ENCODE measurements around the gene HSH2D. TPM values are rescaled to one million over a fixed set of nuclear protein-coding genes. Genes with fewer than 3 reads are reported as not detected.
A peak's percentile ranks its signal among the peaks of the same experiment; 100 is the strongest.
"Not testable (repeated sequence)": the region's sequence is repeated elsewhere in the genome, so short reads cannot be mapped to it uniquely, and the experiment has no call there.

The HSH2D gene
- total RNA-seq, 2 experiments from 2014 or later = 23.6 to 26.1 TPM

GRCh38 chr19:16111160-16111908 lies 32.2 kb upstream of the HSH2D start, which contains the start of gene RAB8A:
Gene RAB8A, plus strand, starts transcription at chr19:16111889. Its CDS starts 13 bp downstream, at chr19:16111902.
- H3K27ac Mint-ChIP-seq = peak within 1 kb of the TSS; percentile 97
- H3K4me1 Mint-ChIP-seq (ENCODE audit: low read depth) = peaks cover 40% of the 10 kb centered on the region
- peak; percentile 99 for DNase-seq
- H3K27me3 Mint-ChIP-seq = no peaks in the 10 kb centered on the region
- no peaks in the 10 kb centered on the region for H3K9me3 Mint-ChIP-seq
- intact Hi-C loops (cut with micrococcal nuclease) = loop anchor here (1.0 to 10.0 kb wide), 5 partner anchors 8 to 473 kb away; partner anchors contain the start of gene FAM32A
- H3K4me3 Mint-ChIP-seq = peak within 1 kb of the TSS; percentile 98
- CTCF ChIA-PET = interaction anchor here (0.5 to 3.5 kb wide), 22 partner anchors 10 to 645 kb away, joined by 3 to 21 read pairs (median 4); partner anchors contain the start of genes FAM32A and TPM4
- POLR2A ChIA-PET = interaction anchor here (0.8 to 2.1 kb wide), 10 partner anchors 12 to 70 kb away, joined by 3 to 15 read pairs (median 4); partner anchors contain the start of gene TPM4
- H3K36me3 Mint-ChIP-seq = peaks cover 26% of the 10 kb centered on the region

DNA sequence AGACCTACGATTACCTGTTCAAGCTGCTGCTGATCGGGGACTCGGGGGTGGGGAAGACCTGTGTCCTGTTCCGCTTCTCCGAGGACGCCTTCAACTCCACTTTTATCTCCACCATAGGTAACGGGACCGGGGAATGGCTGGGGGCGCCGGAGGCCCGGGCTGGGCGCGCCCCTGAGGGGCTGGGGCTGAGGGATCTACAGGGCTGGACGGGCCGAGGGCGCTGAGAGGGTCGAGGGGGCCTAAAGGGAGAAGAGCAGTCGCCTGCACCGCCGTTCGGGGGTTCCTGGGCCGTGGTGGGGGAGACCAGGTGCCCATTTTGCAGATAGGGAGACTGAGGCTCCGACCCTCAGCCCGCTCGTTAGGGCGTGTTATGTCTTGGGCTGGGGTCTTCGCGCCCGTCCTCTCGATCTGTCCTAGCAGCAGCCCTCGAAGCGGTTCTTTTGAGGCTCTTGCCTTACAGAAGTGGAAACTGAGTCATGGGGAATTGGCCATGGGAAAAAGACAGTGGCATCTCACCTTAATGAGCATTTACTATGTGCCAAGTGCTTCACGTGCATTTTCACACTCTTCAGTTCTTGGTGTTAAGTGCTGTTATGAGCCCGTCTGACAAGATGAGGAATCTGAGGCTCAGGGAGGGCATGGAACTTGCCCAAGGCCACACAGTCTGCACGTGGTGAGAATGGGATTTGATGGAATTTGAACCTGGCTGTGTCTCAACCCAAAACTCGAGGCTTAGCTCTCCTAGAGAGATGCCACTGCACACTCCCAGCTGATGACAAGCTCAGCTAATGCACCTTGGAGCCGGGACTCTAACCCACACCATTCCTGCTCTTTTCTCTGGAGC lies 31.4 kb upstream of the HSH2D start:
- POLR2A ChIA-PET = interaction anchor here (0.9 to 2.1 kb wide), 7 partner anchors 28 to 42 kb away, joined by 3 to 15 read pairs (median 4); partner anchors contain the start of gene TPM4
- intact Hi-C loops (cut with micrococcal nuclease) = loop anchor here (1.0 to 10.0 kb wide), 5 partner anchors 7 to 472 kb away; partner anchors contain the start of gene FAM32A
- Mint-ChIP-seq H3K27ac (peak overlapping the region; percentile 97), H3K27me3 (no peaks in the 10 kb centered on the region), H3K4me1 (ENCODE audit: low read depth) (peaks cover 48% of the 10 kb centered on the region), H3K4me3 (peak overlapping the region; percentile 98), H3K9me3 (no peaks in the 10 kb centered on the region), H3K36me3 (peaks cover 26% of the 10 kb centered on the region)
- CTCF ChIA-PET = interaction anchor here (1.0 to 3.5 kb wide), 10 partner anchors 17 to 74 kb away, joined by 3 to 21 read pairs (median 6); partner anchors contain the start of genes FAM32A and TPM4
- no peak for DNase-seq

- Mint-ChIP-seq H3K4me1 (ENCODE audit: low read depth) (peaks cover 54% of the 10 kb centered on the region), H3K9me3 (no peaks in the 10 kb centered on the region), H3K27me3 (no peaks in the 10 kb centered on the region), H3K4me3 (peak overlapping the region; percentile 98), H3K36me3 (peaks cover 33% of the 10 kb centered on the region), H3K27ac (peak overlapping the region; percentile 97)
- intact Hi-C loops (cut with micrococcal nuclease) = loop anchor here (10.0 kb wide), 1 partner anchor 222 kb away; no protein-coding TSS in a partner anchor
- POLR2A ChIA-PET = interaction anchor here (0.9 to 1.1 kb wide), 2 partner anchors 35 to 42 kb away, joined by 3 read pairs; no protein-coding TSS in a partner anchor
- no peak for DNase-seq
- CTCF ChIA-PET = interaction anchor here (1.0 to 3.5 kb wide), 4 partner anchors 18 to 73 kb away, joined by 4 to 19 read pairs (median 5); partner anchors contain the start of gene FAM32A
Measured at GRCh38 chr19:16112778-16113177, 30.7 kb upstream of the HSH2D start.

GRCh38 chr19:16113727-16114126 lies 29.8 kb upstream of the HSH2D start:
- H3K27ac Mint-ChIP-seq = peak overlapping the region; percentile 71
- H3K4me1 Mint-ChIP-seq (ENCODE audit: low read depth) = peaks cover 64% of the 10 kb centered on the region
- DNase-seq = peak; percentile 31
- intact Hi-C loops (cut with micrococcal nuclease) = loop anchor here (10.0 kb wide), 1 partner anchor 221 kb away; no protein-coding TSS in a partner anchor
- H3K9me3 Mint-ChIP-seq = no peaks in the 10 kb centered on the region
- peaks cover 34% of the 10 kb centered on the region for H3K36me3 Mint-ChIP-seq
- ChIA-PET POLR2A (no interaction called here), CTCF (interaction anchor here (1.4 to 3.5 kb wide), 2 partner anchors 19 to 43 kb away, joined by 5 to 19 read pairs; no protein-coding TSS in a partner anchor)
- no peaks in the 10 kb centered on the region for H3K27me3 Mint-ChIP-seq
- peak overlapping the region; percentile 60 for H3K4me3 Mint-ChIP-seq

- Mint-ChIP-seq H3K4me1 (ENCODE audit: low read depth) (peaks cover 79% of the 10 kb centered on the region), H3K4me3 (no peak overlapping the region), H3K9me3 (no peaks in the 10 kb centered on the region), H3K27ac (peak overlapping the region; percentile 70), H3K27me3 (no peaks in the 10 kb centered on the region), H3K36me3 (peaks cover 48% of the 10 kb centered on the region)
- intact Hi-C loops (cut with micrococcal nuclease) = loop anchor here (5.0 to 10.0 kb wide), 2 partner anchors 47 to 219 kb away; no protein-coding TSS in a partner anchor
- no peak for DNase-seq
- CTCF ChIA-PET = interaction anchor here (1.8 kb wide), 1 partner anchor 74 kb away, joined by 5 read pairs; no protein-coding TSS in a partner anchor
- POLR2A ChIA-PET = interaction anchor here (0.8 to 1.0 kb wide), 3 partner anchors 13 to 36 kb away, joined by 3 to 5 read pairs (median 3); no protein-coding TSS in a partner anchor
Measured at GRCh38 chr19:16115301-16116039, 28.0 kb upstream of the HSH2D start.

DNA sequence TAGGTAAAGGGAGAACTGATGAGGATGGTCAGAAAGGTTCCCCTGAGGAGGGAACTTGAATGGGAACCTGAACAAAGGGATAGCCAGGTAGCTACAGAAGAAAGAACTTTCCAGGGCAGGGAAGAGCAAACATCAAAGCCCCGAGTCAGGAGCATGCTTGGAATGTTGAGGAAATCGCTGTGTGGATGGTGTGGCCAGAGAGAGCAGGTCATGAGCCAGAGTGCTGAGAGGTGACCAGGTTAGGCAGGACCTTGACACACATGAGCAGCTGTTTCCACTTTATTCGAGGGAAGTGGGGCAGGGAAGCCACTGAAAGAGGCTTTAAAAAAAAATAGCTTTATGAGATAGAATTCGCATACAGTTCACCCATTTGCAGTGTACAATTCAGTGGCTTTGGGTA lies 27.4 kb upstream of the HSH2D start:
- no peak for DNase-seq
- Mint-ChIP-seq H3K27ac (peak overlapping the region; percentile 60), H3K36me3 (peaks cover 50% of the 10 kb centered on the region), H3K4me1 (ENCODE audit: low read depth) (peaks cover 83% of the 10 kb centered on the region), H3K4me3 (no peak overlapping the region), H3K27me3 (no peaks in the 10 kb centered on the region), H3K9me3 (no peaks in the 10 kb centered on the region)
- POLR2A ChIA-PET = interaction anchor here (0.8 to 1.0 kb wide), 2 partner anchors 30 to 40 kb away, joined by 3 read pairs; partner anchors contain the start of gene TPM4
- intact Hi-C loops (cut with micrococcal nuclease) = loop anchor here (5.0 to 10.0 kb wide), 2 partner anchors 46 to 219 kb away; no protein-coding TSS in a partner anchor
- CTCF ChIA-PET = interaction anchor here (1.8 kb wide), 1 partner anchor 74 kb away, joined by 5 read pairs; no protein-coding TSS in a partner anchor

GRCh38 chr19:16117594-16118033 lies 25.9 kb upstream of the HSH2D start:
- no peaks in the 10 kb centered on the region for H3K27me3 Mint-ChIP-seq
- POLR2A ChIA-PET = interaction anchor here (0.9 to 2.7 kb wide), 5 partner anchors 23 to 44 kb away, joined by 3 to 12 read pairs (median 6); partner anchors contain the start of genes HSH2D and TPM4

DNA sequence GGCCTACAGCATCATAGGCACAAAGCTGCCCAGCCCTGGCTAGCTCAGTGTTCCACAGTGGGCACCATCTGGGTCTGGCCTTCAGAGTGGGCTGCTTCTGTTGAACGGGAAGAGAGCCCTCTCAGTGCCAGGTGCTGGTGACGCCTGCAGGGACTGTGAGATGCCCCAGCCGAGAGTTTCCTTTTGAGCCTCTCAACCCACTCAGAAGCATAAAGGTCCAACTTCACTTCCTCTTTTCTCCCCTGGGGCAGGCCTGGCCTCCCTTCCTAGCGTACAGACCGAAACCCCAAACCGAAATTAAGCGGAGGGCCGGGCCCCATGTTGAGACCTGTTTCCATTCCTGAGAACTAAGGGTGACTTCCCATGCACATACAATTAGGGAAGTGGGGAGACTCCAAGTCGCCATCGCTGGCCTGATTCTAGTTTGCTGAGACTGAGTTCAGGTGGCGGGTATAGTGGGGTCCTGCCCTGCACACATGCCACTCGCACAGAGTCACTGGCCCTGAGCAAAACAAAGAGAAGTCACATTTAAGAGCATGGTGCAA lies 24.9 kb upstream of the HSH2D start:
- Mint-ChIP-seq H3K27me3 (no peaks in the 10 kb centered on the region), H3K9me3 (no peaks in the 10 kb centered on the region), H3K4me3 (peak overlapping the region; percentile 55), H3K36me3 (peaks cover 57% of the 10 kb centered on the region), H3K27ac (peak overlapping the region; percentile 97), H3K4me1 (ENCODE audit: low read depth) (peaks cover 79% of the 10 kb centered on the region)
- intact Hi-C loops (cut with micrococcal nuclease) = loop anchor here (1.0 to 10.0 kb wide), 8 partner anchors 7 to 216 kb away; partner anchors contain the start of genes FAM32A and RAB8A
- ChIA-PET CTCF (interaction anchor here (0.8 to 1.6 kb wide), 6 partner anchors 25 to 77 kb away, joined by 3 to 7 read pairs (median 4); partner anchors contain the start of genes FAM32A, HSH2D and TPM4), POLR2A (interaction anchor here (0.9 to 2.7 kb wide), 6 partner anchors 24 to 48 kb away, joined by 3 to 12 read pairs (median 6); partner anchors contain the start of genes HSH2D and TPM4)
- peak; percentile 84 for DNase-seq

More at GRCh38 chr19:16117594-16118033, 25.9 kb upstream of the HSH2D start:
- intact Hi-C loops (cut with micrococcal nuclease) = loop anchor here (2.0 to 10.0 kb wide), 6 partner anchors 27 to 217 kb away; partner anchors contain the start of gene FAM32A
- Mint-ChIP-seq H3K4me1 (ENCODE audit: low read depth) (peaks cover 86% of the 10 kb centered on the region), H3K36me3 (peaks cover 57% of the 10 kb centered on the region), H3K9me3 (no peaks in the 10 kb centered on the region), H3K4me3 (peak overlapping the region; percentile 55), H3K27ac (peak overlapping the region; percentile 97)
- CTCF ChIA-PET = interaction anchor here (0.8 to 1.6 kb wide), 6 partner anchors 26 to 76 kb away, joined by 3 to 7 read pairs (median 4); partner anchors contain the start of genes FAM32A, HSH2D and TPM4
- DNase-seq = peak; percentile 29

DNA sequence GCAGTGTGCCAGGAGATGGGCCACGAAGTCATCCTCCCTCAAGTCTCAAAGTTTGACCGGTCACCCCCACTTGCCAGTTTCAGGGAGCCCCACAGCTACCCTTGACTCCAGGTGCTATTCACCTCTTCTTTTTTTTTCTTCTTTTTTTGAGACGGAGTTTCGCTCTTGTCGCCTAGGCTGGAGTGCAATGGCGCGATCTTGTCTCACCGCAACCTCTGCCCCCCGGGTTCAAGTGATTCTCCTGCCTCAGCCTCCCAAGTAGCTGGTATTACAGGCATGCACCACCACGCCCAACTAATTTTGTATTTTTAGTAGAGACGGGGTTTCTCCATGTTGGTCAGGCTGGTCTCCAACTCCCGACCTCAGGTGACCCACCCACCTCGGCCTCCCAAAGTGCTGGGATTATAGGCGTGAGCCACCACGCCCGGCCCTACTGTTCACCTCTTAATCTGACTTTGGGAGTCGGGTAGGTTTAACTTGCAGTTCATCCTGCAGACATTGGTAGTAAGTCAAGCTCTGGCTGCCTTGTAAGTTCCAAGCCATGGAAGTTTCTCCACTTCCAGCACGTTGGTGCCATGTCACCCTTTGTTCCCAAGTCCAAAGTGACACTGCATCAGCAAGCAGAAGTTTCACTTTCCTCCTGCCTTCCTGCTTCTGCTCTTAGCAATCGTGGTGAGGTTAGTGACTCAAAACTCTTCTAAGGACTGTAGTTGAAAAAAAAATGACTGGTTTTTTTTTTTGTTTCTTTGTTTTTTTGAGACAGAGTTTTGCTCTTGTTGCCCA lies 24.2 kb upstream of the HSH2D start:
- DNase-seq = peak; percentile 72
- H3K9me3 Mint-ChIP-seq, H3K27me3 Mint-ChIP-seq, CTCF ChIA-PET: not testable (repeated sequence)
- intact Hi-C loops (cut with micrococcal nuclease) = loop anchor here (1.0 to 10.0 kb wide), 8 partner anchors 8 to 216 kb away; partner anchors contain the start of genes FAM32A and RAB8A
- Mint-ChIP-seq H3K4me3 (peak overlapping the region; percentile 55), H3K4me1 (ENCODE audit: low read depth) (peaks cover 74% of the 10 kb centered on the region), H3K36me3 (peaks cover 60% of the 10 kb centered on the region), H3K27ac (peak overlapping the region; percentile 97)
- POLR2A ChIA-PET = interaction anchor here (0.6 to 2.7 kb wide), 8 partner anchors 24 to 249 kb away, joined by 3 to 12 read pairs (median 4); partner anchors contain the start of genes FAM32A, HSH2D and TPM4

Data from activated CD4-positive, alpha-beta memory T cell treated with anti-CD3 and anti-CD28 coated beads for 36 hours (primary cell).